ENCODE data around the gene PCP4.
"Not testable (repeated sequence)": the region's sequence is repeated elsewhere in the genome, so short reads cannot be mapped to it uniquely, and the experiment has no call there.

PCP4 gene

GRCh38 chr21:39866093-39866492 lies 1.1 kb upstream of the PCP4 start:
- DNase-seq = no peak

- no peak for DNase-seq
Observed at GRCh38 chr21:39869141-39869818, 2.0 kb downstream of the PCP4 start.

GRCh38 chr21:39873687-39874086 lies 6.4 kb downstream of the PCP4 start:
- no peak for DNase-seq

- DNase-seq = no peak
Observed at GRCh38 chr21:39874206-39874605, 7.0 kb downstream of the PCP4 start.

GRCh38 chr21:39874759-39875158 lies 7.5 kb downstream of the PCP4 start:
- DNase-seq = no peak

- no peak for DNase-seq
Observed at GRCh38 chr21:39881661-39882060, 14.4 kb downstream of the PCP4 start.

- no peak for DNase-seq
Observed at GRCh38 chr21:39882151-39882838, 15.1 kb downstream of the PCP4 start.

GRCh38 chr21:39882839-39883195 lies 15.6 kb downstream of the PCP4 start:
- no peak for DNase-seq

GRCh38 chr21:39885119-39885848 lies 18.0 kb downstream of the PCP4 start:
- no peak for DNase-seq

GRCh38 chr21:39888848-39889247 lies 21.6 kb downstream of the PCP4 start:
- DNase-seq = no peak

- no peak for DNase-seq
Observed at GRCh38 chr21:39891111-39891510, 23.9 kb downstream of the PCP4 start.

GRCh38 chr21:39891863-39892262 lies 24.6 kb downstream of the PCP4 start:
- not testable (repeated sequence) for DNase-seq

GRCh38 chr21:39900491-39900890 lies 33.3 kb downstream of the PCP4 start:
- no peak for DNase-seq

GRCh38 chr21:39900911-39901310 lies 33.7 kb downstream of the PCP4 start:
- DNase-seq = no peak

- DNase-seq = no peak
Observed at GRCh38 chr21:39902986-39903385, 35.7 kb downstream of the PCP4 start.

GRCh38 chr21:39904457-39904856 lies 37.2 kb downstream of the PCP4 start:
- no peak for DNase-seq

- no peak for DNase-seq
Observed at GRCh38 chr21:39908265-39908923, 41.2 kb downstream of the PCP4 start.

GRCh38 chr21:39911286-39912199 lies 44.3 kb downstream of the PCP4 start:
- no peak for DNase-seq

GRCh38 chr21:39913706-39914305 lies 46.6 kb downstream of the PCP4 start:
- DNase-seq = no peak

GRCh38 chr21:39915881-39916280 lies 48.6 kb downstream of the PCP4 start:
- DNase-seq = no peak

GRCh38 chr21:39918558-39918957 lies 51.3 kb downstream of the PCP4 start:
- no peak for DNase-seq

- no peak for DNase-seq
Observed at GRCh38 chr21:39923476-39923875, 56.2 kb downstream of the PCP4 start.
